K562 (cell line): Measurements from ENCODE around the gene PXN. TPM values are rescaled to one million over a fixed set of nuclear protein-coding genes. Genes with fewer than 3 reads are reported as not detected.

Experiments used
- ARID3A ChIP-seq: IDR thresholded peaks from 2 replicates; pipeline ENCODE4 v1.6.1; 2012; ENCODE audit warnings: low read depth, low read length, improper control_type of control experiment, borderline replicate concordance
- CEBPB ChIP-seq: fragments of 450-650 bp; IDR thresholded peaks from 2 replicates; pipeline ENCODE4 v1.6.1; 2016; ENCODE audit warnings: missing genetic modification characterization, missing compliant biosample characterization
- HDAC1 ChIP-seq, 2 experiments: fragments of 450-650 bp; IDR thresholded peaks; 2 replicates each; pipeline ENCODE4 v1.6.1; 2016 to 2017; ENCODE audit warnings: inconsistent platforms in 1 of 2, mild to moderate bottlenecking in 1 of 2, moderate library complexity in 1 of 2
- MCM7 ChIP-seq, 2 experiments: fragments of 450-650 bp; IDR thresholded peaks; 2 replicates each; pipeline ENCODE4 v1.6.1; 2016 to 2018
- MITF ChIP-seq: IDR thresholded peaks from 2 replicates; pipeline ENCODE4 v1.6.1; 2014; ENCODE audit warnings: antibody characterized with exemption
- NFE2L1 ChIP-seq: fragments of 450-650 bp; IDR thresholded peaks from 2 replicates; pipeline ENCODE4 v1.6.1; 2016; ENCODE audit warnings: missing genetic modification characterization, low read depth, mild to moderate bottlenecking, missing compliant biosample characterization, moderate library complexity, borderline replicate concordance
- PBX2 ChIP-seq, 2 experiments: IDR thresholded peaks in 1 of 2; conservative IDR thresholded peaks in 1 of 2; 2 replicates each; pipeline ENCODE4 v1.6.1; 2016; ENCODE audit warnings: low read depth in 2 of 2, mild to moderate bottlenecking in 1 of 2, missing compliant biosample characterization in 1 of 2, missing genetic modification characterization in 1 of 2, moderate library complexity in 1 of 2
- PHF8 ChIP-seq: fragments of 200-600 bp; sonication (generic); IDR thresholded peaks from 2 replicates; pipeline ENCODE4 v1.6.1; 2012; ENCODE audit warnings: mixed run types, mild to moderate bottlenecking, inconsistent platforms, low read length, moderate library complexity, borderline replicate concordance
- RBBP5 ChIP-seq: fragments of 200-600 bp; sonication (generic); IDR thresholded peaks from 2 replicates; pipeline ENCODE4 v1.6.1; 2012; ENCODE audit warnings: borderline replicate concordance, mild to moderate bottlenecking, low read length, control low read depth, inconsistent platforms; ENCODE audit not compliant: insufficient read depth, poor library complexity, severe bottlenecking
- SMAD2 ChIP-seq: fragments of 150-350 bp; IDR thresholded peaks from 2 replicates; pipeline ENCODE4 v1.6.1; 2014; ENCODE audit warnings: low read depth, mild to moderate bottlenecking, low read length
- SMARCA5 ChIP-seq: fragments of 450-650 bp; IDR thresholded peaks from 2 replicates; pipeline ENCODE4 v1.6.1; 2016
- THRAP3 ChIP-seq: fragments of 450-650 bp; IDR thresholded peaks from 2 replicates; pipeline ENCODE4 v1.6.1; 2016; ENCODE audit warnings: mild to moderate bottlenecking, inconsistent platforms, borderline replicate concordance
- TRIM24 ChIP-seq, 2 experiments: fragments of 450-650 bp; IDR thresholded peaks; 2 replicates each; pipeline ENCODE4 v1.6.1; 2016
- XRCC3 ChIP-seq: fragments of 450-650 bp; IDR thresholded peaks from 2 replicates; pipeline ENCODE4 v1.6.1; 2017; ENCODE audit warnings: mild to moderate bottlenecking, moderate library complexity
- ZBTB34 ChIP-seq: fragments of 250-450 bp; sonication (Bioruptor Pico); IDR thresholded peaks from 2 replicates; pipeline ENCODE4 v1.8.0; 2021; ENCODE audit warnings: mild to moderate bottlenecking, moderate library complexity
- ZC3H8 ChIP-seq: fragments of 450-650 bp; IDR thresholded peaks from 2 replicates; pipeline ENCODE4 v1.6.1; 2017
- ZNF12 ChIP-seq: sonication (generic); formaldehyde crosslinking; IDR thresholded peaks from 2 replicates; pipeline ENCODE4 v1.4.0; 2020; ENCODE audit warnings: mild to moderate bottlenecking, missing genetic modification reagents
- ZNF277 ChIP-seq: fragments of 250-450 bp; sonication (Bioruptor Pico); IDR thresholded peaks from 2 replicates; pipeline ENCODE4 v1.8.0; 2022; ENCODE audit warnings: inconsistent platforms, mild to moderate bottlenecking, moderate library complexity, borderline replicate concordance
- ZNF395 ChIP-seq: fragments of 200-800 bp; sonication (Bioruptor generic); IDR thresholded peaks from 2 replicates; pipeline ENCODE4 v1.6.1; 2017; ENCODE audit warnings: missing genetic modification characterization, missing compliant biosample characterization
- polyA plus RNA-seq, 8 experiments: library from polyadenylated mRNA; depleted of rRNA in 4 of 8; stranded (reverse) in 5 of 8; unstranded in 3 of 8; fragments of >200 nt; fragmentation: Nextera tagmentation in 2 of 8; fragmentation: Illumina TruSeq in 1 of 8; extraction: Ambion mirVana in 2 of 8; extraction: Trizol in 1 of 8; gene quantifications; 2 replicates each; pipeline versions ENCODE4 v1.2.1 to v1.2.3, GENCODE V29; 2011 to 2014; ENCODE audit warnings: inconsistent platforms in 1 of 8, missing spikeins in 1 of 8
- total RNA-seq, 7 experiments: library from RNA; depleted of rRNA in 6 of 7; stranded (reverse); fragments of >200 nt in 6 of 7; fragmentation: Illumina TruSeq in 2 of 7; extraction: Trizol in 2 of 7; gene quantifications; 2 replicates each; pipeline versions ENCODE4 v1.2.1 to v1.2.3, GENCODE V29; 2011 to 2021; ENCODE audit warnings: low replicate concordance in 1 of 7

Gene PXN
- total and polyA plus RNA-seq, 9 of the 15 experiments (the other 6 are each of a cell fraction or from before 2014, with no cell fraction given) = 4.0 to 74.1 (median 18.6) TPM

GRCh38 chr12:120229071-120229486, 36.5 kb downstream of the PXN start (continued):
- TF ChIP-seq ZNF395 (peak; percentile 11; the same call in 1 of the 2 replicates), MITF (no peak), NFE2L1 (tag) (no peak), RBBP5 (no peak), XRCC3 (no peak), CEBPB (tag) (no peak), PBX2 (CRISPR knock-in tag; IDR thresholded peaks at IDR 0.05; ENCODE audit: low read depth) (no peak), PBX2 (tag; conservative IDR thresholded peaks at IDR 0.05; ENCODE audit: low read depth) (no peak), SMARCA5 (no peak), HDAC1 (IDR thresholded peaks at IDR 0.05) (no peak; a peak in 1 of 4 replicates), ZNF277 (CRISPR knock-in tag) (no peak), PHF8 (no peak), SMAD2 (no peak), TRIM24 (IDR thresholded peaks at IDR 0.05) (peak in 1 of 2 experiments; percentile 40; a peak in 1 of 4 replicates), THRAP3 (no peak), MCM7 (IDR thresholded peaks at IDR 0.05) (no peak), ZBTB34 (CRISPR knock-in tag) (no peak), ZC3H8 (no peak), ARID3A (peak; percentile 97), ZNF12 (CRISPR knock-in tag) (no peak)
